Transverse colon (tissue), 4 donors: ENCODE measurements around the gene POLK. TPM values are rescaled to one million over a fixed set of nuclear protein-coding genes. Genes with fewer than 3 reads are reported as not detected.

Experiments used
- DNase-seq: peaks from one replicate; pipeline ENCODE4 v3.0.0-alpha.2; 2019
- H3K27ac ChIP-seq, 4 donors: fragments of 200-600 bp; sonication (generic); 2 replicates each; pipeline ENCODE4 v1.5.1; 2016 to 2018; ENCODE audit warnings: inconsistent platforms in 4 of 4
- H3K27me3 ChIP-seq: fragments of 200-600 bp; sonication (generic); 2 replicates; pipeline ENCODE4 v1.5.1; 2017; ENCODE audit warnings: inconsistent platforms
- H3K36me3 ChIP-seq, 4 donors: fragments of 200-600 bp; sonication (generic); 2 replicates each; pipeline ENCODE4 v1.5.1; 2017 to 2019; ENCODE audit warnings: inconsistent platforms in 4 of 4
- H3K4me1 ChIP-seq, 4 donors: fragments of 200-600 bp; sonication (generic); 2 replicates each; pipeline ENCODE4 v1.5.1; 2017 to 2020; ENCODE audit warnings: inconsistent platforms in 4 of 4
- H3K4me3 ChIP-seq, 4 donors: fragments of 200-600 bp; sonication (generic); 1 replicate in 1 of 4; 2 replicates in 3 of 4; pipeline versions ENCODE4 v1.5.1 to v1.6.1; 2017 to 2019; ENCODE audit warnings: inconsistent platforms in 4 of 4
- H3K9me3 ChIP-seq, 2 donors: fragments of 200-600 bp; sonication (generic); 2 replicates each; pipeline ENCODE4 v1.5.1; 2017 to 2019; ENCODE audit warnings: inconsistent platforms in 2 of 2
- CTCF ChIP-seq, 5 experiments: fragments of 200-600 bp in 3 of 5; fragments of 450-650 bp in 2 of 5; sonication (generic) in 3 of 5; IDR thresholded peaks; 1 replicate in 2 of 5; 2 replicates in 3 of 5; pipeline ENCODE4 v1.5.1; 2016 to 2017; ENCODE audit warnings: antibody characterized with exemption in 5 of 5, inconsistent platforms in 3 of 5, mild to moderate bottlenecking in 2 of 5, moderate library complexity in 1 of 5
- EP300 ChIP-seq: sonication (generic); formaldehyde crosslinking; IDR thresholded peaks from one replicate; pipeline ENCODE4 v1.6.1; 2017; ENCODE audit warnings: antibody characterized with exemption, low read depth
- POLR2A ChIP-seq: fragments of 450-650 bp; IDR thresholded peaks from one replicate; pipeline ENCODE4 v1.6.1; 2016; ENCODE audit warnings: antibody characterized with exemption, mild to moderate bottlenecking, moderate library complexity
- POLR2AphosphoS5 ChIP-seq, 3 donors: sonication (generic); formaldehyde crosslinking; IDR thresholded peaks; one replicate each; pipeline ENCODE4 v1.6.1; 2016; ENCODE audit warnings: antibody characterized with exemption in 3 of 3
- WGBS, 2 donors: methylation state at CpG; one replicate each; pipeline ENCODE4 v1.1.5; 2018; ENCODE audit warnings: low coverage in 1 of 2; 5-methylcytosine and 5-hydroxymethylcytosine counted together
- in situ Hi-C, 4 donors: fragments of 200-750 bp; cut with MboI; loops; one replicate each; pipeline versions ENCODE4 v1.15.0 to v1.15.1; 2017; ENCODE audit warnings: low sequenced_read_pairs in 3 of 4, low pct_ligation_motif_present in 1 of 4, low pct_unique_long_range_greater_than_20kb in 1 of 4
- intact Hi-C: fragments of 100-400 bp; cut with DNase I; formaldehyde crosslinking; loops from one replicate; pipeline ENCODE4 v1.15.1; 2023; ENCODE audit warnings: low total_unique reads
- total RNA-seq, 4 donors: library from RNA; depleted of rRNA; stranded (reverse); fragments of >200 nt; gene quantifications; one replicate each; pipeline ENCODE4 v1.1.0, GENCODE V29; 2016

The POLK gene
- total RNA-seq, 4 donors from 2014 or later, result 5.4 to 30.2 (median 18.5) TPM

GRCh38 chr5:75523275-75523674 is 11.6 kb downstream of the POLK start:
- WGBS, 2 donors, result 98 to 100% methylated on average over 1 of the region's 1 CpG
- Histone ChIP-seq H3K4me3 (no peak overlapping the region), H3K27ac (no peak overlapping the region), H3K4me1 (peaks cover 0 to 8% (median 2%) of the 10 kb centered on the region in 4 donors), H3K27me3 (no peaks in the 10 kb centered on the region), H3K9me3 (peaks cover 14% of the 10 kb centered on the region in 2 donors), H3K36me3 (peaks cover 0 to 13% (median 5%) of the 10 kb centered on the region in 4 donors)
- TF ChIP-seq CTCF (IDR thresholded peaks at IDR 0.05) (no peak), POLR2AphosphoS5 (IDR thresholded peaks at IDR 0.05) (no peak), EP300 (no peak), POLR2A (no peak)
- in situ Hi-C loops (loop anchor here in 1 of 4 donors (25.0 kb wide), 2 partner anchors 286 to 1961 kb away; partner anchors contain the start of genes ANKRA2, ANKRD31 and UTP15), intact Hi-C loops (no loop called here)
- no peak for DNase-seq

- 60 to 63% methylated on average over 3 of the region's 3 CpGs for WGBS, 2 donors
- in situ Hi-C loops, result loop anchor here in 1 of 4 donors (25.0 kb wide), 2 partner anchors 287 to 1962 kb away; partner anchors contain the start of genes ANKRA2, ANKRD31 and UTP15
Measured at GRCh38 chr5:75524071-75524470, 12.4 kb downstream of the POLK start.

DNA sequence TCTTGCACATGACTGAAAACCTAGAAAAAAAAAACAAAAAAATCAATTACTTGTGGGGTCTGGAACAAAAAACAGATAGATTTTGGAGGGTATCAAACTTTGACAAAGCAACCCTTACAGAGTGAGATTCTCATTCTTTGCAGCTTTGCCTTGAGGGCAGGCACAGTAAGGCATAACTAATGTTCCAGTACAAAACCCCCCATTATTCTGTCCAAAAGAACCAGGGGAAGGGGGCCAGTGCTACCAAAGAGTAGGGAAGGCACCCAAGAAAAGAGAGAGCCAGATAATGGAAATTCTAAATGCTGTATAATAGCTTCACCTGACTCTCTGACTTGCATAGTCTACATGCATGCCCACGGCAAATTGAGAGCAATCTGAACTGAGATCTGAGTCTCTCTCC is 12.9 kb downstream of the POLK start:
- no peak overlapping the region for H3K27ac ChIP-seq
- WGBS, 2 donors, result 78% methylated on average over 1 of the region's 1 CpG
- peaks cover 0 to 13% (median 5%) of the 10 kb centered on the region in 4 donors for H3K36me3 ChIP-seq
- in situ Hi-C loops (loop anchor here in 1 of 4 donors (25.0 kb wide), 2 partner anchors 287 to 1962 kb away; partner anchors contain the start of genes ANKRA2, ANKRD31 and UTP15), intact Hi-C loops (no loop called here)
- no peaks in the 10 kb centered on the region for H3K27me3 ChIP-seq
- TF ChIP-seq POLR2AphosphoS5 (IDR thresholded peaks at IDR 0.05), result no peak
- TF ChIP-seq CTCF (IDR thresholded peaks at IDR 0.05), result no peak
- TF ChIP-seq POLR2A, result no peak
- TF ChIP-seq EP300, result no peak
- H3K4me1 ChIP-seq, result peaks cover 0 to 8% (median under 1%) of the 10 kb centered on the region in 4 donors
- H3K4me3 ChIP-seq, result no peak overlapping the region
- H3K9me3 ChIP-seq, result peaks cover 14% of the 10 kb centered on the region in 2 donors
- DNase-seq, result no peak

More at GRCh38 chr5:75524071-75524470, 12.4 kb downstream of the POLK start:
- Histone ChIP-seq H3K4me3 (no peak overlapping the region), H3K4me1 (peaks cover 0 to 8% (median 2%) of the 10 kb centered on the region in 4 donors), H3K36me3 (peaks cover 0 to 13% (median 5%) of the 10 kb centered on the region in 4 donors), H3K9me3 (peaks cover 14% of the 10 kb centered on the region in 2 donors), H3K27me3 (no peaks in the 10 kb centered on the region), H3K27ac (no peak overlapping the region)
- DNase-seq, result no peak
- intact Hi-C loops, result no loop called here
- TF ChIP-seq CTCF (IDR thresholded peaks at IDR 0.05), result no peak
- TF ChIP-seq POLR2A, result no peak
- no peak for TF ChIP-seq POLR2AphosphoS5 (IDR thresholded peaks at IDR 0.05)
- no peak for TF ChIP-seq EP300

DNA sequence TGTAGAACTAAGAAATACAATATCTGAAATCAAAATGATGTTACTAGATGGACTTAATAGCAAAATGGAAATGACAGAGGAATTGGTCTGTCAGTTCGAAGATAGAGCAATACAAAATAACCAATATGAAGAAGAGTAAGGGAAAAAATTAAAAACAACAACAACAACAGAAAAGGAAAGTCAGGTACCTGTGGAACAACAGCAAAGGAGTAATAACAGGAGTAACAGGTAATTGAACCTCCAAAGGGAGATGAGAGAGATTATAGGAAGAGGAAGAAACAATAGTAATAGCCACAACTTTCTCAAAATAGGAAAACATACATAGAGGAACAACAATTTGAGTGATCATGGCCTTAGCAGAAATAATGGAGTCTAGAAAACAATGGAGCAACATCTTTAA is 13.7 kb downstream of the POLK start:
- TF ChIP-seq EP300 (no peak), CTCF (IDR thresholded peaks at IDR 0.05) (no peak), POLR2A (no peak), POLR2AphosphoS5 (IDR thresholded peaks at IDR 0.05) (no peak)
- DNase-seq, result no peak
- intact Hi-C loops (no loop called here), in situ Hi-C loops (no loop called here)
- no peaks in the 10 kb centered on the region for H3K27me3 ChIP-seq
- WGBS, 2 donors, result 71 to 85% methylated on average over 1 of the region's 1 CpG
- peaks cover 11 to 14% of the 10 kb centered on the region in 2 donors for H3K9me3 ChIP-seq
- no peak overlapping the region for H3K4me3 ChIP-seq
- peaks cover 0 to 13% (median 5%) of the 10 kb centered on the region in 4 donors for H3K36me3 ChIP-seq
- H3K27ac ChIP-seq, result no peak overlapping the region
- H3K4me1 ChIP-seq, result peaks cover 0 to 8% (median 0%) of the 10 kb centered on the region in 4 donors
